ENCODE data around the gene TUB.

The TUB gene

DNA sequence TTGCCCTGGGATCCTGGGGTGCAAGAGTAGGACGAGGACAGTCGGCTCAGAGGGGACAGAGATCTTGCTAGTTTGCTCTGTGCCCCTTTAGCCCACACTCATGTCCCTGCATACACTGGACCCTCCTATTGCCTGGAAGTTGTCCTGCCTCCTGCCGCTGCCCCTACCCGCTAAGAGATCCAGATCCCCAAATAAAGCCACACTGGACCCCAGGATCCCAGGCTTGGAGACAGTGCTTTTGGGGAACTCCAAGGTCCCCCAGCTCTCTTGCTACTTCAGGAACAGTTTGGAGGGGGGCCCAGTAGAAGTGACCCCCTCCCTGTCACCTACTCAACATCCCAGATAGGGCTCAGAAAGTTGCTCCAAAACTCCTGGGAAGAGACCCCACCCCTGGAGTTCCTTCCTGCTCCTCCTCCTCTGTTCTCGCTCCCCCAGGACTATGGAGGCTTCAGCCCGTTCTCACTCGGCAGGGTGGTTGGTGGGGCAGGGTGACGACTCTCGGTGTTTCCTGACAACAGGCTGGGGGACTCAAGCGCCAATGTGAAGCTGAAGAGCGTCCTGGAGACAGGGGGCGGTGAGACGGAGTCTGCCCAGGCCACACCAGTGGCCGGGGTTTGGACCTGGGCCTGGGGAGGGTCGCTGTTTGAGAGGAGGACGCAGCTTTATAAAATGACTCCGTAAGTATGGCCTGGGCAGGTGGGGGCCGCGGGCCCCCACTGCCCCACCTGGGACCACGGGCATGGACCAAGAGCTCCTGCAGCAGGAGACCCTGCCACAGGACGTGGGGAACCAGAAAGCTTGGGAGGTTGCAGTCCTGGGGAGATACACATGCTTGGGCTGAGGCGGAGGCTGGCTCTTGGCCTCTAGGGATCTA is 19.2 kb upstream of the TUB start:
- H3K9ac ChIP-seq (ENCODE audit: low read length): no peak overlapping the region
- H3K27me3 ChIP-seq (ENCODE audit: control insufficient read depth, insufficient read depth, low read length): no peaks in the 10 kb centered on the region
- H3K4me3 ChIP-seq (ENCODE audit: low read depth, low read length): no peak overlapping the region
- no peak overlapping the region for H3K27ac ChIP-seq (ENCODE audit: low read depth, low read length)
- no peaks in the 10 kb centered on the region for H3K36me3 ChIP-seq (ENCODE audit: control insufficient read depth, insufficient read depth, low read length)
- H3K9me3 ChIP-seq (ENCODE audit: control insufficient read depth, insufficient read depth, low read depth, low read length): no peaks in the 10 kb centered on the region
- H3K4me1 ChIP-seq (ENCODE audit: control insufficient read depth, insufficient read depth, low read length): peaks cover 2% of the 10 kb centered on the region; the same call in 1 of the 2 replicates

- H3K27me3 ChIP-seq (ENCODE audit: control insufficient read depth, insufficient read depth, low read length): no peaks in the 10 kb centered on the region
- H3K4me1 ChIP-seq (ENCODE audit: control insufficient read depth, insufficient read depth, low read length): peaks cover 2% of the 10 kb centered on the region; the same call in 1 of the 2 replicates
- no peaks in the 10 kb centered on the region for H3K36me3 ChIP-seq (ENCODE audit: control insufficient read depth, insufficient read depth, low read length)
- H3K4me3 ChIP-seq (ENCODE audit: low read depth, low read length): no peak overlapping the region
- H3K27ac ChIP-seq (ENCODE audit: low read depth, low read length): no peak overlapping the region
- H3K9me3 ChIP-seq (ENCODE audit: control insufficient read depth, insufficient read depth, low read depth, low read length): no peaks in the 10 kb centered on the region
- H3K9ac ChIP-seq (ENCODE audit: low read length): no peak overlapping the region
These were observed 18.2 kb upstream of the TUB start for GRCh38 chr11:8062781-8063257.

- Histone ChIP-seq H3K9ac (ENCODE audit: low read length) (no peak overlapping the region), H3K27ac (ENCODE audit: low read depth, low read length) (no peak overlapping the region), H3K4me1 (ENCODE audit: control insufficient read depth, insufficient read depth, low read length) (peaks cover 3% of the 10 kb centered on the region; the same call in 1 of the 2 replicates), H3K9me3 (ENCODE audit: control insufficient read depth, insufficient read depth, low read depth, low read length) (no peaks in the 10 kb centered on the region), H3K36me3 (ENCODE audit: control insufficient read depth, insufficient read depth, low read length) (no peaks in the 10 kb centered on the region), H3K27me3 (ENCODE audit: control insufficient read depth, insufficient read depth, low read length) (no peaks in the 10 kb centered on the region), H3K4me3 (ENCODE audit: low read depth, low read length) (no peak overlapping the region)
These were observed 17.7 kb upstream of the TUB start for GRCh38 chr11:8063324-8063723.

DNA sequence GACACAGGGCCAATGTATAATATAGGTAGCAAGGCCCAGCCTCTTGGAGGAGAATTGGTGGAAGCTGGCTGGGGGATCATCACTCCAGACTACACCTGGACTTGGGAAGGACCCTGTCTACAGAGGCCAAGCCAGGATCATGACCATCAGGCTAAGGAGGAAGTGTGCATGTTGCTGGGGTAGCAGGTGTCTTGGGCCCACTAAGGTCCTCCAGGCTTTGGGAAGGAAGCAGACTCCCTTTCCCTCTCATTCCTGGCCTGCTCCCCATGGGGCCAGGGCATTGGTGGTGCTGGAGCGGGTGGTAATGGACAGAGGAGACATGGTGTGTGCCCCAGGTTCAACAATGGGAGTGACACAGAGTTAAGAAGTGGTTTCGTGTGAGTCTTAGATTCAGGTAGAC is 16.0 kb upstream of the TUB start:
- Histone ChIP-seq H3K4me1 (ENCODE audit: control insufficient read depth, insufficient read depth, low read length) (peaks cover 9% of the 10 kb centered on the region; the same call in 1 of the 2 replicates), H3K9ac (ENCODE audit: low read length) (no peak overlapping the region), H3K27me3 (ENCODE audit: control insufficient read depth, insufficient read depth, low read length) (no peaks in the 10 kb centered on the region), H3K9me3 (ENCODE audit: control insufficient read depth, insufficient read depth, low read depth, low read length) (no peaks in the 10 kb centered on the region), H3K4me3 (ENCODE audit: low read depth, low read length) (no peak overlapping the region), H3K36me3 (ENCODE audit: control insufficient read depth, insufficient read depth, low read length) (no peaks in the 10 kb centered on the region), H3K27ac (ENCODE audit: low read depth, low read length) (no peak overlapping the region)

GRCh38 chr11:8066036-8066910 is 14.7 kb upstream of the TUB start:
- Histone ChIP-seq H3K27ac (ENCODE audit: low read depth, low read length) (no peak overlapping the region), H3K4me1 (ENCODE audit: control insufficient read depth, insufficient read depth, low read length) (peaks cover 9% of the 10 kb centered on the region; the same call in 1 of the 2 replicates), H3K27me3 (ENCODE audit: control insufficient read depth, insufficient read depth, low read length) (no peaks in the 10 kb centered on the region), H3K4me3 (ENCODE audit: low read depth, low read length) (no peak overlapping the region), H3K9ac (ENCODE audit: low read length) (no peak overlapping the region), H3K36me3 (ENCODE audit: control insufficient read depth, insufficient read depth, low read length) (no peaks in the 10 kb centered on the region), H3K9me3 (ENCODE audit: control insufficient read depth, insufficient read depth, low read depth, low read length) (no peaks in the 10 kb centered on the region)

DNA sequence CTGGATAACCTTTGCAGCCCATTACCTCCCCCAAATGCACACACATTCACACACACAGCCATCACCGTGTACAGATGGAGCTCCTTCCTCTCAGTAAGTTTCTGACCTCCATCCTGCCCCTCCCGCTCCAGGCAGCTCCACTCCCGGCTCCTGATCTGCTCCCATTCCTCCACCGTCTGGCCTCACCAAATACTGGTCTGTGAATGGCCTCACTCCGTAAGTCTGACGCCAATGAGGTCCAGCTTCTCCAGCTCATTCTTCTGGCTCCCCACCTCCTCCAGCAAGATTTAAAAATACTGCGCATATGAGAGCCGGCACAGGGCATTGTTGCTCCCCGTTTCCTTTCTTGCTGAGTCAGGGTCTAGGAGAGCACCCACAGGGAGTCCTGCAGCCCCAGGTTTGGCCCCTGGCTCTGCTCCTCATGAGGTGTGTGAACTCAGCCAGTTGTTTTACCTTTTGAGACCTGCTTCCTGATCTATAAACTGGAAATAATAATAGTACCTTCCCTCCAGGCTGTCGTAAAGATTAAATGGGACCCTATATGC is 14.0 kb upstream of the TUB start:
- H3K4me1 ChIP-seq (ENCODE audit: control insufficient read depth, insufficient read depth, low read length): peaks cover 15% of the 10 kb centered on the region
- H3K4me3 ChIP-seq (ENCODE audit: low read depth, low read length): no peak overlapping the region
- H3K9me3 ChIP-seq (ENCODE audit: control insufficient read depth, insufficient read depth, low read depth, low read length): no peaks in the 10 kb centered on the region
- peaks cover 6% of the 10 kb centered on the region; the same call in 1 of the 2 replicates for H3K27me3 ChIP-seq (ENCODE audit: control insufficient read depth, insufficient read depth, low read length)
- H3K27ac ChIP-seq (ENCODE audit: low read depth, low read length): no peak overlapping the region
- no peak overlapping the region for H3K9ac ChIP-seq (ENCODE audit: low read length)
- H3K36me3 ChIP-seq (ENCODE audit: control insufficient read depth, insufficient read depth, low read length): no peaks in the 10 kb centered on the region

DNA sequence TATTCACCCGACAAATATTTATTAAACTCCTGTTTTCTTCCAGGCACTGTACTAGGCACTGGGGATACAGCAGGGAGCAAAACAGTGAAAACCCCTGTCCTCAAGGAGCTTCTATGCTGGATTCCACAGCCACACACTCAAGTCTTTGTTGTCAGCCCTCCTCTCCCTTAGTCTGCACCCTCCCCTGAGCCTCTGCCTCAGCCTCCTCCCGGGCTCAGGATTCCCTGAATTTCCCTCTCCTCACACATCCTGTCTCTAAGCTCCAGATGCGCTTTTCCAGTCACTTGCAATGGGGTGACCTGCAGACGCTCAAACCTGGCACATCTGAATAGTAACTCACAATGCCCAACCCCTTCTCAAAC is 13.5 kb upstream of the TUB start:
- Histone ChIP-seq H3K27me3 (ENCODE audit: control insufficient read depth, insufficient read depth, low read length) (peaks cover 11% of the 10 kb centered on the region; the same call in 1 of the 2 replicates), H3K9me3 (ENCODE audit: control insufficient read depth, insufficient read depth, low read depth, low read length) (no peaks in the 10 kb centered on the region), H3K4me1 (ENCODE audit: control insufficient read depth, insufficient read depth, low read length) (peaks cover 21% of the 10 kb centered on the region), H3K9ac (ENCODE audit: low read length) (no peak overlapping the region), H3K27ac (ENCODE audit: low read depth, low read length) (no peak overlapping the region), H3K36me3 (ENCODE audit: control insufficient read depth, insufficient read depth, low read length) (no peaks in the 10 kb centered on the region), H3K4me3 (ENCODE audit: low read depth, low read length) (no peak overlapping the region)

GRCh38 chr11:8067929-8068575 is 13.0 kb upstream of the TUB start:
- peaks cover 26% of the 10 kb centered on the region for H3K4me1 ChIP-seq (ENCODE audit: control insufficient read depth, insufficient read depth, low read length)
- no peak overlapping the region for H3K9ac ChIP-seq (ENCODE audit: low read length)
- no peak overlapping the region for H3K4me3 ChIP-seq (ENCODE audit: low read depth, low read length)
- H3K27ac ChIP-seq (ENCODE audit: low read depth, low read length): no peak overlapping the region
- no peaks in the 10 kb centered on the region for H3K36me3 ChIP-seq (ENCODE audit: control insufficient read depth, insufficient read depth, low read length)
- H3K27me3 ChIP-seq (ENCODE audit: control insufficient read depth, insufficient read depth, low read length): peaks cover 14% of the 10 kb centered on the region; the same call in 1 of the 2 replicates
- H3K9me3 ChIP-seq (ENCODE audit: control insufficient read depth, insufficient read depth, low read depth, low read length): no peaks in the 10 kb centered on the region

- Histone ChIP-seq H3K36me3 (ENCODE audit: control insufficient read depth, insufficient read depth, low read length) (no peaks in the 10 kb centered on the region), H3K9ac (ENCODE audit: low read length) (no peak overlapping the region), H3K27me3 (ENCODE audit: control insufficient read depth, insufficient read depth, low read length) (peaks cover 15% of the 10 kb centered on the region; the same call in 1 of the 2 replicates), H3K4me3 (ENCODE audit: low read depth, low read length) (no peak overlapping the region), H3K9me3 (ENCODE audit: control insufficient read depth, insufficient read depth, low read depth, low read length) (no peaks in the 10 kb centered on the region), H3K27ac (ENCODE audit: low read depth, low read length) (no peak overlapping the region), H3K4me1 (ENCODE audit: control insufficient read depth, insufficient read depth, low read length) (peaks cover 28% of the 10 kb centered on the region)
These were observed 12.3 kb upstream of the TUB start for GRCh38 chr11:8068605-8069221.

GRCh38 chr11:8069771-8070170 is 11.2 kb upstream of the TUB start:
- no peak overlapping the region for H3K9ac ChIP-seq (ENCODE audit: low read length)

More at GRCh38 chr11:8069771-8070170, 11.2 kb upstream of the TUB start:
- Histone ChIP-seq H3K4me3 (ENCODE audit: low read depth, low read length) (no peak overlapping the region), H3K9me3 (ENCODE audit: control insufficient read depth, insufficient read depth, low read depth, low read length) (no peaks in the 10 kb centered on the region), H3K27ac (ENCODE audit: low read depth, low read length) (no peak overlapping the region), H3K27me3 (ENCODE audit: control insufficient read depth, insufficient read depth, low read length) (peaks cover 15% of the 10 kb centered on the region; the same call in 1 of the 2 replicates), H3K36me3 (ENCODE audit: control insufficient read depth, insufficient read depth, low read length) (no peaks in the 10 kb centered on the region), H3K4me1 (ENCODE audit: control insufficient read depth, insufficient read depth, low read length) (peaks cover 28% of the 10 kb centered on the region)
